Measurements from ENCODE around the gene PWP1. TPM values are rescaled to one million over a fixed set of nuclear protein-coding genes. Genes with fewer than 3 reads are reported as not detected.

Gene PWP1
- total RNA-seq, 1 experiment from 2014 or later: 49.7 TPM

- H3K18ac ChIP-seq (ENCODE audit: insufficient read length, low read depth, low read length): no peak overlapping the region
- H2AFZ ChIP-seq (ENCODE audit: low read length): no peak overlapping the region
- no peak overlapping the region for H2BK5ac ChIP-seq (ENCODE audit: insufficient read length, low read length)
- H3K23me2 ChIP-seq (ENCODE audit: insufficient read length, low read depth, low read length, poor library complexity, severe bottlenecking): no peaks in the 10 kb centered on the region
- Mint-ChIP-seq H3K36me3 (ENCODE audit: insufficient read depth in 1 of 3, low read depth in 3 of 3) (no peaks in the 10 kb centered on the region), H3K4me3 (peak overlapping the region in 1 of 2 experiments; percentile 4; a peak in 1 of 5 replicates), H3K4me1 (peaks cover 14 to 15% of the 10 kb centered on the region in 2 experiments), H3K9me3 (no peaks in the 10 kb centered on the region), H3K27me3 (ENCODE audit: low read depth) (peaks cover 3% of the 10 kb centered on the region), H3K27ac (peak overlapping the region in 1 of 3 experiments; percentile 48; a peak in 1 of 7 replicates)
- peak; percentile 86 for DNase-seq
- no peak overlapping the region for H4K5ac ChIP-seq (ENCODE audit: insufficient read length, low read depth, low read length)
- H3K27me3 ChIP-seq (ENCODE audit: insufficient read depth, low read length): no peaks in the 10 kb centered on the region
- WGBS (ENCODE audit: extremely low coverage, insufficient read length, low lambda C conversion rate): no CpG with 5 or more reads among the region's 10 CpGs
- no peak overlapping the region for H3K56ac ChIP-seq (ENCODE audit: insufficient read length, low read depth, low read length)
- H3K4me2 ChIP-seq (ENCODE audit: insufficient read depth, insufficient read length, low read length): no peak overlapping the region
- no peak overlapping the region for H3K9ac ChIP-seq (ENCODE audit: extremely low read depth, insufficient read length, low read length)
- H3K27ac ChIP-seq (ENCODE audit: insufficient read length, low read depth, low read length): no peak overlapping the region
- no peak overlapping the region for H2BK120ac ChIP-seq (ENCODE audit: low read depth, low read length, poor library complexity, severe bottlenecking)
- H4K91ac ChIP-seq (ENCODE audit: insufficient read length, low read depth, low read length): no peak overlapping the region
- no peak overlapping the region for H2BK15ac ChIP-seq (ENCODE audit: low read depth, low read length)
- no peaks in the 10 kb centered on the region for H3K79me2 ChIP-seq (ENCODE audit: insufficient read depth, low read length)
- H3K79me1 ChIP-seq (ENCODE audit: insufficient read depth, low read depth, low read length, poor library complexity, severe bottlenecking): no peaks in the 10 kb centered on the region
- TF ChIP-seq, protein P1, sequence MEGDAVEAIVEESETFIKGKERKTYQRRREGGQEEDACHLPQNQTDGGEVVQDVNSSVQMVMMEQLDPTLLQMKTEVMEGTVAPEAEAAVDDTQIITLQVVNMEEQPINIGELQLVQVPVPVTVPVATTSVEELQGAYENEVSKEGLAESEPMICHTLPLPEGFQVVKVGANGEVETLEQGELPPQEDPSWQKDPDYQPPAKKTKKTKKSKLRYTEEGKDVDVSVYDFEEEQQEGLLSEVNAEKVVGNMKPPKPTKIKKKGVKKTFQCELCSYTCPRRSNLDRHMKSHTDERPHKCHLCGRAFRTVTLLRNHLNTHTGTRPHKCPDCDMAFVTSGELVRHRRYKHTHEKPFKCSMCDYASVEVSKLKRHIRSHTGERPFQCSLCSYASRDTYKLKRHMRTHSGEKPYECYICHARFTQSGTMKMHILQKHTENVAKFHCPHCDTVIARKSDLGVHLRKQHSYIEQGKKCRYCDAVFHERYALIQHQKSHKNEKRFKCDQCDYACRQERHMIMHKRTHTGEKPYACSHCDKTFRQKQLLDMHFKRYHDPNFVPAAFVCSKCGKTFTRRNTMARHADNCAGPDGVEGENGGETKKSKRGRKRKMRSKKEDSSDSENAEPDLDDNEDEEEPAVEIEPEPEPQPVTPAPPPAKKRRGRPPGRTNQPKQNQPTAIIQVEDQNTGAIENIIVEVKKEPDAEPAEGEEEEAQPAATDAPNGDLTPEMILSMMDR (conservative IDR thresholded peaks at IDR 0.05): peak; percentile 96
- no peak overlapping the region for H3T11ph ChIP-seq (ENCODE audit: low read length)
- H2AK5ac ChIP-seq (ENCODE audit: insufficient read length, low read length): no peak overlapping the region
- no peaks in the 10 kb centered on the region for H4K20me1 ChIP-seq (ENCODE audit: control insufficient read depth, insufficient read depth, insufficient read length)
- peaks cover 4% of the 10 kb centered on the region; the same call in 1 of the 2 replicates for H3K4me1 ChIP-seq (ENCODE audit: insufficient read depth, low read length)
- H2BK20ac ChIP-seq (ENCODE audit: low read depth, low read length, poor library complexity, severe bottlenecking): no peak overlapping the region
- no peak overlapping the region for H3K14ac ChIP-seq (ENCODE audit: insufficient read depth, low read length)
- no peak overlapping the region for H2BK12ac ChIP-seq (ENCODE audit: insufficient read length, low read depth, low read length)
- H3K4ac ChIP-seq (ENCODE audit: low read depth, low read length): no peak overlapping the region
- H3K9me3 ChIP-seq (ENCODE audit: control insufficient read depth, low read depth, low read length): no peaks in the 10 kb centered on the region
- no peak overlapping the region for H4K8ac ChIP-seq (replicated peaks; ENCODE audit: insufficient read length, low read depth, low read length)
- H3K23ac ChIP-seq (ENCODE audit: insufficient read length, low read depth, low read length): no peak overlapping the region
These were observed 14.5 kb upstream of the PWP1 start for GRCh38 chr12:107670999-107671643.
